GM21367 (cell line): ENCODE results near the gene BANP.

ENCODE experiments used
- ATAC-seq: cut with Tn5 transposase; IDR thresholded peaks from one replicate; pipeline ENCODE4 v1.9.1; 2021; ENCODE audit not compliant: unreplicated experiment

Gene BANP

DNA sequence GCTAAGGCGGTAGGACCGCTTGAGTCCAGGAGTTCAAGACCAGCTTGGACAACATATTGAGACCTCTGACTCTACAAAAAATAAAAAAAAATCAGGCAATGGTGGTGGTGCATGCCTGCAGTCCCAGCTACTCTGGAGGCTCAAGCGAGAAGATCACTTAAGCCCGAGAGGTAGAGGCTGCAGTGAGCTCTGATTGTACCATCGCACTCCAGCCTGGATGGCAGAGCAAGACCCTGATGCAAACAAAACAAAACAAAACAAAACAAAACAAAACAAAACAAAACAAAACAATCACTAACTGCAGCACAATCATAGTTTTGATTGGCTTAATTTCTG, 2.5 kb upstream of the BANP start:
- no peak for ATAC-seq

- ATAC-seq: no peak
These were observed 2.0 kb upstream of the BANP start for GRCh38 chr16:87949071-87949744.

DNA sequence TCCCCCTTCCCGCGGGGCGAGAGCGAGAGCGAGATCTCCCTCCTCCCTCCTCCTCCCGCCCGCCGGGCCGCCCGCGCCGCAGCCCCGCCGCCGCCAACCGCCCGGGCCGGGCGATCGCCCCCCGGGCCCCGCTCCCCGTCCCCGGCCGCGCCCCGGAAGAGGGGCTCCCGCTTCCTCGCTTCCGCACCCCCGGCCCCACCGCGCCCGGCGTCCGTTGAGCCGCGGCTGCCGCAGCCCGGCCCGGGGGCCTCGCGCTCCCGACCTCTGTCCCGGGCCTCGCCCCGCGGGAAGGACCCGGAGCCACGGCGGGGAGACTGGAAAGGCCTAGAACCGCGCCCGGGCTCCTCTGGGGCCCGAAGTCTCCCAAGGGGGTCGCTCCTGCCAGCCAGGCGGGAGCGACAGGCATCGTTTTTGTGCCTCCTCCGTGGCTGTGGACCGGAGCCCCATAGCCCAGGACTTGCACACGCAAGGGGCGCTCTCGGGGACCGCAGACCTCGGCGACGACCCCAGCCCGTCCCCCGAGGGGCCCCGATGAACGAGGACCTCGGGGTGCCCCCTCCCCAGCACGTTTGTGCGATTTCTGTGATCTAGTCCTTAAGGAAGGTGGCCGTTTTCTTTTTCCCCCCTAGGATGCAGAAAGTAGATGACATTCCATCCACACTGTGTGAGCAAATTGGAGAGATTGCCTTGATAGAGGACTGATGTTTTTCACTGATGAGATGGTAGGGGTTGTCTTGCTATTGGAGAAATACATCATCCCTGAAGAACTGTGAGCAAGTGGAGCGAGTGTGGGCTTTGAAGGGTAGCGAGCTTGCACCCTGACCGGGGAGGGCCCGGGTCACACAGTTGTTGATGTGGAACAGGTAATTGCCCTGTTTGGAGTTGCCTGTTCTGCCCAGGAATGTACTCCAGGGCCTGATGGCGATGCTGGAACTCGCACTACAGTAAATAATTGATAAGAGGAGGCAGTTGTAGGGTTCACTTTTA, 611 bp downstream of the BANP start:
- no peak for ATAC-seq

DNA sequence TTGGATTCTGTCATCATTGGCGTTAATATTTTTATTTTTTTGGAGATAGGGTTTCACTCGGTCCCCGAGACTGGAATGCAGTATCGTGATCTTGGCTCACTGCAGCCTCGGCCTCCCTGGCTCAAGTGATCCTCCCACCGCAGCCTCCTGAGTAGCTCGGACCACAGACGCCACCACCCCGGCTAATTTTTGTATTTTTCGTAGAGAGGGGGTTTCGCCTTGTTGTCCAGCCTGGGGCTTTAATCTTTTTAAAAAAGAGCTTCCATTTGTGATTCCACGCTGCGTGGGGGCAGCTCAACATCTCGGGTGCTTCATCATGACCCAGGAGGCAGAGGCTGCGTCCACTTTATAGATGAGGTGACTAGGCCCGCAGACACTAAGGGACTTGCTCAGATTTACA, 1.5 kb downstream of the BANP start:
- ATAC-seq: no peak

DNA sequence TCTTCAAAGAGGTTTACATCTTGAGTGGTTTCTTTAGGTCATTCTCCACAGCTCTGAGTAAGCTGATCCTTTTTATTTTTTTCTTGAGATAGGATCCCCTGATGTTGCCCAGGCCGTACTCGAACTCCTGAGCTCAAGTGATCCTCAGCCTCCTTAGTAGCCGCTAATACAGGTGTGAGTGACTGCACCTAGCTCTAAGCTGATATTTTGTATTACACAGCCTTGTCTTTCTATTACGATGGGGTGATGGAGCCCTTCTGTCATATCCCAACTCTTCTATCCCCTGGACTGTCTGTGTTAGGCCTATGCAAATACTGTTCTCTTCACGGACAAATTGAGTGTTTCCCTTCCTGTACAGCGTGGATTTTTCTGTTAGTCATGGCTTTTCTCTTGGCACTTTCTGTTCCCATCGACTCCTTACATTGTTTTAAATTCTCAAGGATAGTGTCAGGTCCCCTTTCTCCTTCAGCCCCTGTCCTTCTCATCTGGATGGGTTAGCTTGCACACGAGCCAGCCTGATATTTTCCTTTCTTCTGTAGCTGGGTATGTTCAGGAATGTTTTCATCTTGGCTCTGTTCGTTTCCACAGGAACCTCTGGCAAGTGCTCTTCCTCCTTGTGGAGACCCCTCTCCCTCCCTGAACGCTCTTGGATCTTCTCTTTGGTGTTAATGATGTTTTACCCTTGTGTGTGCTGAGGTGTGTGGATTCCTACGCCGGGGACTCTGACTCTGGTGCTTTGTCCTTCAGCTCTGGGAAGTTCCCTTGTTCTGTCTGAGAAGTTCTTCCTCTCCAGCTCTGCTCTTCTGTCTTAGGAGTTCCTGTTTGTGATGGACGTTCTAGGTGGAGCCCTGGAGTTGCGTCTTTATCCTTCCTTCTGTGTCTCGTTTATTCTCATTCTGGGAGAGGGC, 2.3 kb downstream of the BANP start:
- ATAC-seq: no peak

GRCh38 chr16:87954361-87954760, 3.1 kb downstream of the BANP start:
- ATAC-seq: no peak

DNA sequence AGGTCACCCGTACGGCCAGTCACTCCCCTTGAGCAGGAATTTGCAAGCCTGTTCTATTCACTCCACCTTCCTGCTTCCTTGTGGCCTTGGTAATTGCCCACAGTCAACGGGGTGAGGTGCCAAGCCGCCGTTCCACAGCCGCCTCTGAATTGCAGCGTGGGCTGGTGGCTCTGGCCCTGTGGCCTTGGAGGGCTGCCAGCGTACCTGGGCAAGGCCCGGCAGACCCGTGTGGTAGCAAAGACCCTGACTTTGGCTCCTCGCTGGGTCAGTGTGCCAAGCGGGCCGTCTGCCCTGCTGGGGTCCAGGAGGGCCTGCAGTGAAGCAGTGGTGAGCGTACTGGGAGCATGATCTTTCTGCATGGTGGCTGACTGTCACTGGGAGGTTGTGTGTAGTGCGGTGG, 3.6 kb downstream of the BANP start:
- no peak for ATAC-seq

DNA sequence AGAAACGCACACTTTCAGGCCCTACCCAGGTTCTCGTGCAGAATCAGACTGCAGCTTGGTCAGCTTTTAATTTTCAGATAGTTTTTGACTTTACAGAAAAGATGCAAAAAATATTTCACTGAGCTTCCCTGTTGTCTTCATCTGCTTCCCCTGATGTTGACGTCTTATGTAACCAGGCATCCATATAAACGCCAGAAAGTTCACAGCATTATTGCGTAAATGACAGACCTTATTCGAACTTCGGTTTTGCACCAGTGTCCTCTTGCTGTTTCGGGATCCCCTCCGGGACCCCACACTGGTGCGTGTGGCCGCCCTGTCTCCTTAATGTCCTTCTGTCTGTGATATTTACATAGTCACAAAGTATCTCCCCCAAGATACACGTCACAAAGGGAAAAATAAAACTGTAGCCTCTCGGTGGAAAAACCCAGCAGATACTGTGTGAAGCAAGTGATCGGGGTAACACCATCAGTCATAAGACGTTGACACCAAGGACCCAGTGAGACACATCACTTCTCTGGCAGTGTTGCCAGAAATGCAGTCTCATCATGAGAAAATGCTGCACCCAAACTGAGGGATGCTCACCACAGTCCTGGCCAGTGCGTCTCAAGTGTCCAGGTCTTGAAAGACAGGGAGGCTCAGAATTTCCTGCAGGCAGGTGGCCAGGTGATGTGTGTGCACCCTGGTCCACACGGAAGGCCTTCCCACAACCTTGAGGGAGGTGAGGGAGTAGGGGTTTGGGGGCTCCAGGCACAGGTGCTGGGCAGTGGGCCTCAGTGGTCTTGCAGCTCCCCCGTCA, 4.3 kb downstream of the BANP start:
- ATAC-seq: no peak

GRCh38 chr16:87956098-87956364, 4.8 kb downstream of the BANP start:
- no peak for ATAC-seq

GRCh38 chr16:87956365-87957231, 5.4 kb downstream of the BANP start:
- ATAC-seq: no peak

GRCh38 chr16:87957296-87958094, 6.3 kb downstream of the BANP start:
- no peak for ATAC-seq

- no peak for ATAC-seq
These were observed 7.4 kb downstream of the BANP start for GRCh38 chr16:87958632-87959031.

GRCh38 chr16:87959391-87959990, 8.3 kb downstream of the BANP start:
- ATAC-seq: no peak

DNA sequence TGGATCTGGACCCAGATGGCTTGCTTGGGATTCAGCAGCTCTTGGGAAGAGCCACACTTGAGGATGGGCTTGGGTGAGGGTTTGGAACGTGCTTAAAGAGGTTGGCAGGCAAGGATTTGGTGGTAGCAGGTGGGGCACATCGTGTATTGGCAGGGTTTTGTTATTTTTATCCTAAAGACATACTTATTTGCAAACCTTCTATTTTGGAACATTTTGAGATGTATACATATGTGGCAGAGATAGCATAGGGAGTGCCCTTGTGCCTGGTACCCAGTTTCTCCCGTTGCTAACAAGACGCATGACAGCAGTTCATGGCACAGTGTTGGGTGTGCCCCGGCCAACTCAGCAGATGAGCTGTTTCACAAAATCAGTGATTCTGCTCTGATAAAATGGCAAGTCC, 9.1 kb downstream of the BANP start:
- ATAC-seq: no peak

- no peak for ATAC-seq
These were observed 9.6 kb downstream of the BANP start for GRCh38 chr16:87960852-87961251.

DNA sequence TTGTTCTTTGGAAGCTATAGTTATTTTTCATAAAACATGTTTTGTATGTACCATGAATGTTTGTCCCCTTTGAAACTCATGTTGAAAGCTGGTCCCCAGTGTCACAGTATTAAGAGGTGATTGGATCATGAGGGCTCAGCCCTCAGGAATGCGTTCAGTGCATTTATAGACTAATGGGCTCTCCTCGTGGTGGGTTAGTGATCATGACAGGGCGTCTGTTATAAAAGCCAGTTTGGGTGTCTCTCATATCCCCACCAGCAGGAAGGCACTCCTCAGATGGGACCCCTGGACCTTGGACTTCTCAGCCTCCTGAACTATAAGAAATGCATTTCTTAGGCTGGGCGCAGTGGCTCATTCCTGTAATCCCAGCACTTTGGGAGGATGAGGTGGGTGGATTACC, 10.4 kb downstream of the BANP start:
- ATAC-seq: no peak

DNA sequence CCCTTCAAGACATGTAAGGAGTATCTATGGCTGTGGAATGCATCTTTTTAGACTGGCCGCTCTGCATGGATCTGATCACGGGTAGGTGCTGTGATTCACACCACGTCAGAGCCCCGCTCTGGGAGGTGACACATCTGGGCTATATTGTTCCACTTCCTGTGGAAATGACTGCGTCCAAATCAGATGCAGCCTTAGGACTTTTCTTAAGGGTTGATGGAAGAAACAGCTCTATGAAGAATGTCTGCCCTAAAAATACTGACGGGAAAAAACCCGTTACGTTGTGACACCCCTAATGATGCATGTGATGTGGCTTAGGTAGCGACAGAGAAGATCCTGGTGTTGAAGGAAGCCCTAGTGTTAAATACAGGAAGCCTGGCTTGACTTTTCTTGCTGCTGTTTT, 12.2 kb downstream of the BANP start:
- no peak for ATAC-seq

DNA sequence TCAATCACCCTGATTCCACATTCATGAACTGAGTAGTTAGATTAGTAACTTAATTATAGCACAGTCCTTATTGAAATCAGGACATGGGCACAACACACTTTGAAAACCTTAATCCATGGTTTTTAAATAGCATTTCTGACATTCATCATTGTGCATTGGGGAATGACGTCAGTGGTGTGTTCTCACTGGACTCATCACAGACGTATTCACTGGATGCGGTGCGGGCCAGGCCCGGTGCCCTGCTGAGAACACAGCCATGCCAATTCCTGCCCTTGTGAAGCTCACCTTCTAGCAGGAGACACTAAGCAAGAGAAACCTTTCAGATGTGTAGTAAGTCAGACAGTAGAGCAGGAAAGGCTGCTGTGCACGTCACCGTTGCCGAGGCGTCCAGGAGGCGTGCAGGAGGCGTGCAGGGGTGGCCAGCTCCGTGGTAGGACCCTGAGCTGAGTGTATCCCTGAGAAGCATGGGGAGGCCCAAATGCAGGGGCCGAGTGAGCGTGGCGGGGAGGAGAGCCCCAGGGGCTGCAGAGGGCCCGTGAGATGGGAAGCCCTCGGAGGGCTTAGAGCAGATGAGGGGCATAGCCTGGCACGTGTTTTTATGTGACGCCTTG, 12.9 kb downstream of the BANP start:
- ATAC-seq: no peak
